ENCODE results near the gene STON1. TPM values are rescaled to one million over a fixed set of nuclear protein-coding genes. Genes with fewer than 3 reads are reported as not detected.

STON1 gene, protein sequence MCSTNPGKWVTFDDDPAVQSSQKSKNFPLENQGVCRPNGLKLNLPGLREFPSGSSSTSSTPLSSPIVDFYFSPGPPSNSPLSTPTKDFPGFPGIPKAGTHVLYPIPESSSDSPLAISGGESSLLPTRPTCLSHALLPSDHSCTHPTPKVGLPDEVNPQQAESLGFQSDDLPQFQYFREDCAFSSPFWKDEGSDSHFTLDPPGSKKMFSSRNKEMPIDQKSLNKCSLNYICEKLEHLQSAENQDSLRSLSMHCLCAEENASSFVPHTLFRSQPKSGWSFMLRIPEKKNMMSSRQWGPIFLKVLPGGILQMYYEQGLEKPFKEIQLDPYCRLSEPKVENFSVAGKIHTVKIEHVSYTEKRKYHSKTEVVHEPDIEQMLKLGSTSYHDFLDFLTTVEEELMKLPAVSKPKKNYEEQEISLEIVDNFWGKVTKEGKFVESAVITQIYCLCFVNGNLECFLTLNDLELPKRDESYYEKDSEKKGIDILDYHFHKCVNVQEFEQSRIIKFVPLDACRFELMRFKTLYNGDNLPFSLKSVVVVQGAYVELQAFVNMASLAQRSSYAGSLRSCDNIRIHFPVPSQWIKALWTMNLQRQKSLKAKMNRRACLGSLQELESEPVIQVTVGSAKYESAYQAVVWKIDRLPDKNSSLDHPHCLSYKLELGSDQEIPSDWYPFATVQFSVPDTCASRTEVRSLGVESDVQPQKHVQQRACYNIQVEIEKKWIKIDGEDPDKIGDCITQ
- total RNA-seq, result 48.1 TPM

- Histone ChIP-seq H3K4me1 (peaks cover 66% of the 10 kb centered on the region), H3K27ac (peak within 1 kb of the TSS; percentile 87), H3K36me3 (no peaks in the 10 kb centered on the region), H3K9me3 (no peaks in the 10 kb centered on the region), H3K27me3 (no peaks in the 10 kb centered on the region), H3K4me3 (peak within 1 kb of the TSS; percentile 72 to 90)
- no peak for DNase-seq (ENCODE audit: extremely low spot score in 2 of 2)
- TF ChIP-seq POLR2A (IDR thresholded peaks at IDR 0.05) (no peak), POLR2AphosphoS5 (IDR thresholded peaks at IDR 0.05; ENCODE audit: insufficient read depth in 1 of 2, low read depth in 1 of 2) (peak in 1 of 2 donors; percentile 52)
- intact Hi-C loops (cut with DNase I), result no loop called here
These were observed at the start of gene STON1 for GRCh38 chr2:48530033-48530811. TSS of gene STON1 (plus strand) at chr2:48530154. CDS start at chr2:48580634, 50,480 bp downstream.

GRCh38 chr2:48480526-48480925 lies 49.4 kb upstream of the STON1 start:
- intact Hi-C loops (cut with DNase I), result no loop called here
- H3K36me3 ChIP-seq, result peaks cover 0 to 12% of the 10 kb centered on the region in 2 donors
- DNase-seq (ENCODE audit: extremely low spot score in 2 of 2), result no peak
- no peak overlapping the region for H3K4me3 ChIP-seq
- no peaks in the 10 kb centered on the region for H3K27me3 ChIP-seq
- peak overlapping the region; percentile 11 for H3K27ac ChIP-seq
- H3K9me3 ChIP-seq, result no peaks in the 10 kb centered on the region
- TF ChIP-seq, protein P1, sequence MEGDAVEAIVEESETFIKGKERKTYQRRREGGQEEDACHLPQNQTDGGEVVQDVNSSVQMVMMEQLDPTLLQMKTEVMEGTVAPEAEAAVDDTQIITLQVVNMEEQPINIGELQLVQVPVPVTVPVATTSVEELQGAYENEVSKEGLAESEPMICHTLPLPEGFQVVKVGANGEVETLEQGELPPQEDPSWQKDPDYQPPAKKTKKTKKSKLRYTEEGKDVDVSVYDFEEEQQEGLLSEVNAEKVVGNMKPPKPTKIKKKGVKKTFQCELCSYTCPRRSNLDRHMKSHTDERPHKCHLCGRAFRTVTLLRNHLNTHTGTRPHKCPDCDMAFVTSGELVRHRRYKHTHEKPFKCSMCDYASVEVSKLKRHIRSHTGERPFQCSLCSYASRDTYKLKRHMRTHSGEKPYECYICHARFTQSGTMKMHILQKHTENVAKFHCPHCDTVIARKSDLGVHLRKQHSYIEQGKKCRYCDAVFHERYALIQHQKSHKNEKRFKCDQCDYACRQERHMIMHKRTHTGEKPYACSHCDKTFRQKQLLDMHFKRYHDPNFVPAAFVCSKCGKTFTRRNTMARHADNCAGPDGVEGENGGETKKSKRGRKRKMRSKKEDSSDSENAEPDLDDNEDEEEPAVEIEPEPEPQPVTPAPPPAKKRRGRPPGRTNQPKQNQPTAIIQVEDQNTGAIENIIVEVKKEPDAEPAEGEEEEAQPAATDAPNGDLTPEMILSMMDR (IDR thresholded peaks at IDR 0.05), result no peak
- TF ChIP-seq POLR2A (IDR thresholded peaks at IDR 0.05), result no peak
- TF ChIP-seq POLR2AphosphoS5 (IDR thresholded peaks at IDR 0.05; ENCODE audit: insufficient read depth in 1 of 2, low read depth in 1 of 2), result no peak
- no peaks in the 10 kb centered on the region for H3K4me1 ChIP-seq

- no peak overlapping the region for H3K27ac ChIP-seq
- peak in 1 of 2 donors; percentile 10 for TF ChIP-seq POLR2AphosphoS5 (IDR thresholded peaks at IDR 0.05; ENCODE audit: insufficient read depth in 1 of 2, low read depth in 1 of 2)
- no peak for TF ChIP-seq POLR2A (IDR thresholded peaks at IDR 0.05)
- H3K4me1 ChIP-seq, result no peaks in the 10 kb centered on the region
- H3K27me3 ChIP-seq, result no peaks in the 10 kb centered on the region
- no peak overlapping the region for H3K4me3 ChIP-seq
- no peak for DNase-seq (ENCODE audit: extremely low spot score in 2 of 2)
- H3K36me3 ChIP-seq, result peaks cover 0 to 19% of the 10 kb centered on the region in 2 donors
- intact Hi-C loops (cut with DNase I), result no loop called here
- no peaks in the 10 kb centered on the region for H3K9me3 ChIP-seq
These were observed 47.6 kb upstream of the STON1 start for GRCh38 chr2:48482313-48482712.

DNA sequence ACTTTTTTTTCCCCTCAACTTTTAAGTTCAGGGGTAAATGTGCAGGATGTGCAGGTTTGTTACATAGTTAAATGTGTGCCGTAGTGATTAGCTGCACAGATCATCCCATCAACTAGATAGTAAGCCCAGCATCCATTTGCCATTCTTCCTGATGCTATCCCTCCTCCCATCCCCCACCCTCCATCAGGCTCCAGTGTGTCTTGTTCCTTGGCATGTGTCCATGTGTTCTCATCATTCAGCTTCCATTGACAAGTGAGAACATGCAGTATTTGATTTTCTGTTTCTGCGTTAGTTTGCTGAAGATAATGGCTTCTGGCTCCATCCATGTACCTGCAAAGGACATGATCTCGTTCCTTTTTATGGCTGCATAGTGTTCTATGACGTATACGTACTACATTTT lies 47.2 kb upstream of the STON1 start:
- DNase-seq (ENCODE audit: extremely low spot score in 2 of 2), result no peak
- Histone ChIP-seq H3K9me3 (no peaks in the 10 kb centered on the region), H3K36me3 (peaks cover 0 to 17% of the 10 kb centered on the region in 2 donors), H3K4me1 (no peaks in the 10 kb centered on the region), H3K27ac (peak overlapping the region; percentile 54), H3K4me3 (no peak overlapping the region), H3K27me3 (no peaks in the 10 kb centered on the region)
- TF ChIP-seq, protein P1 (IDR thresholded peaks at IDR 0.05), result no peak
- no peak for TF ChIP-seq POLR2AphosphoS5 (IDR thresholded peaks at IDR 0.05; ENCODE audit: insufficient read depth in 1 of 2, low read depth in 1 of 2)
- TF ChIP-seq POLR2A (IDR thresholded peaks at IDR 0.05), result no peak
- intact Hi-C loops (cut with DNase I), result no loop called here

GRCh38 chr2:48483506-48483905 lies 46.4 kb upstream of the STON1 start:
- H3K36me3 ChIP-seq, result peaks cover 0 to 17% of the 10 kb centered on the region in 2 donors
- intact Hi-C loops (cut with DNase I), result no loop called here
- H3K4me3 ChIP-seq, result no peak overlapping the region
- H3K27me3 ChIP-seq, result no peaks in the 10 kb centered on the region
- peak overlapping the region; percentile 54 for H3K27ac ChIP-seq
- DNase-seq (ENCODE audit: extremely low spot score in 2 of 2), result no peak
- no peaks in the 10 kb centered on the region for H3K4me1 ChIP-seq
- H3K9me3 ChIP-seq, result no peaks in the 10 kb centered on the region
- TF ChIP-seq POLR2A (IDR thresholded peaks at IDR 0.05) (no peak), POLR2AphosphoS5 (IDR thresholded peaks at IDR 0.05; ENCODE audit: insufficient read depth in 1 of 2, low read depth in 1 of 2) (peak in 1 of 2 donors; percentile 87)

DNA sequence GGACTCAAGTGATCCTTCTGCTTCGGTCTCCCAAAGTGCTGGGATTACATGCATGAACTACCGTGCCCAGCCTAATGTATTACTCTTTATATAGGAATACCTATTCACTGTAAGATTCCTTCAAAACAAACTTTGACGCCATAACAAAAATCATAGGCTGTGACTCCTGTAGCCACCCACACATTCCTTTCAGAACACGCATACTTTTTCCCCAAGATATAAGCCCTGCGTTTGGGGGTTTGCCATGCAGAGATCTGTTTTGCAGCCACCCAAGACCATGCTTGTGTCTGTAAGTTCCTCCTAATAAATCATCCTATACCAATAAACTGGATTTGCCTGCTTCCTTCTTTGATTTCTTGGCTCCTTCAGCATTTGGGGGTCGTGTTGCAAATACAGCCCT lies 46.0 kb upstream of the STON1 start:
- Histone ChIP-seq H3K4me3 (no peak overlapping the region), H3K4me1 (no peaks in the 10 kb centered on the region), H3K9me3 (no peaks in the 10 kb centered on the region), H3K27me3 (no peaks in the 10 kb centered on the region), H3K27ac (no peak overlapping the region), H3K36me3 (peaks cover 0 to 17% of the 10 kb centered on the region in 2 donors)
- intact Hi-C loops (cut with DNase I), result no loop called here
- TF ChIP-seq POLR2AphosphoS5 (IDR thresholded peaks at IDR 0.05; ENCODE audit: insufficient read depth in 1 of 2, low read depth in 1 of 2) (no peak), POLR2A (IDR thresholded peaks at IDR 0.05) (no peak)
- TF ChIP-seq, protein P1 (IDR thresholded peaks at IDR 0.05), result no peak
- no peak for DNase-seq (ENCODE audit: extremely low spot score in 2 of 2)

Data from vagina (tissue), 2 donors.